H1 (cell line): ENCODE data around the gene FBXO44. TPM values are rescaled to one million over a fixed set of nuclear protein-coding genes. Genes with fewer than 3 reads are reported as not detected.

Experiments
- CTCF ChIA-PET: fragments of 300-600 bp; sonication (Branson Sonifier 250); formaldehyde crosslinking; loops from one replicate; lab custom pipeline; 2021; ENCODE audit not compliant: partially characterized antibody; lab: Charles Lee
- POLR2A ChIA-PET: fragments of 300-600 bp; sonication (Branson Sonifier 250); formaldehyde crosslinking; loops from one replicate; lab custom pipeline; 2021; ENCODE audit warnings: inconsistent platforms; ENCODE audit not compliant: partially characterized antibody; lab: Charles Lee
- DNase-seq, 2 experiments: peaks; one replicate each; pipeline versions ENCODE4 v3.0.0 to v3.0.0-alpha.2; 2010 to 2022; ENCODE audit warnings: low spot score in 2 of 2, low read depth in 1 of 2, mixed read lengths in 1 of 2
- FAIRE-seq: peaks from 2 replicates; lab custom pipeline; 2011; peaks lifted over from hg19 to GRCh38; lab: Jason Lieb, UNC
- H2AFZ ChIP-seq: 2 replicates; pipeline ENCODE4 v1.8.1; 2012; ENCODE audit warnings: low read length, inconsistent platforms
- H2AK5ac ChIP-seq: 2 replicates; pipeline ENCODE4 v1.6.1; 2013; ENCODE audit warnings: low read depth, low read length
- H2BK120ac ChIP-seq: replicated peaks from 2 replicates; pipeline ENCODE3; 2013; ENCODE audit warnings: low read depth, low read length, inconsistent platforms
- H2BK12ac ChIP-seq: 2 replicates; pipeline ENCODE4 v1.6.1; 2013; ENCODE audit warnings: low read depth, low read length
- H2BK15ac ChIP-seq: 2 replicates; pipeline ENCODE4 v1.6.1; 2013; ENCODE audit warnings: low read length
- H2BK20ac ChIP-seq: 2 replicates; pipeline ENCODE4 v1.6.1; 2013; ENCODE audit warnings: low read length
- H2BK5ac ChIP-seq: 2 replicates; pipeline ENCODE4 v1.6.1; 2013; ENCODE audit warnings: low read depth, low read length
- H3K14ac ChIP-seq: 2 replicates; pipeline ENCODE4 v1.6.1; 2013; ENCODE audit warnings: inconsistent platforms; ENCODE audit not compliant: insufficient read length
- H3K18ac ChIP-seq: 2 replicates; pipeline ENCODE4 v1.6.1; 2013; ENCODE audit warnings: low read length; ENCODE audit errors: extremely low read depth
- H3K23ac ChIP-seq: 2 replicates; pipeline ENCODE4 v1.6.1; 2013; ENCODE audit warnings: inconsistent platforms; ENCODE audit not compliant: insufficient read length
- H3K23me2 ChIP-seq: 2 replicates; pipeline ENCODE4 v1.6.1; 2013; ENCODE audit warnings: low read depth, low read length
- H3K27ac ChIP-seq: 2 replicates; pipeline ENCODE4 v1.6.1; 2011; ENCODE audit warnings: low read depth, low read length, inconsistent platforms
- H3K27me3 ChIP-seq, 4 experiments: replicated peaks in 1 of 4; 1 replicate in 1 of 4; 2 replicates in 3 of 4; pipeline versions ENCODE4 v1.6.1 to v1.8.1; 2011 to 2013; ENCODE audit warnings: low read length in 3 of 4, mild to moderate bottlenecking in 3 of 4, inconsistent platforms in 2 of 4, mixed read lengths in 2 of 4, moderate library complexity in 1 of 4; ENCODE audit not compliant: control insufficient read depth in 3 of 4, insufficient read depth in 3 of 4; ENCODE audit errors: extremely low read depth in 1 of 4
- H3K36me3 ChIP-seq, 4 experiments: 2 replicates each; pipeline versions ENCODE4 v1.6.1 to v1.8.1; 2011 to 2013; ENCODE audit warnings: mild to moderate bottlenecking in 4 of 4, low read length in 3 of 4, moderate library complexity in 2 of 4, control low read depth in 1 of 4, inconsistent platforms in 1 of 4; ENCODE audit not compliant: insufficient read depth in 4 of 4, control insufficient read depth in 2 of 4
- H3K4ac ChIP-seq: replicated peaks from 2 replicates; pipeline ENCODE3; 2013; ENCODE audit warnings: low read length, low read depth, mixed read lengths, inconsistent platforms; ENCODE audit not compliant: insufficient read length
- H3K4me1 ChIP-seq, 4 experiments: replicated peaks in 1 of 4; 1 replicate in 1 of 4; 2 replicates in 3 of 4; pipeline versions ENCODE4 v1.6.1 to v1.8.1; 2011 to 2013; ENCODE audit warnings: low read length in 3 of 4, inconsistent platforms in 2 of 4, mixed read lengths in 1 of 4; ENCODE audit not compliant: insufficient read depth in 4 of 4, control insufficient read depth in 3 of 4
- H3K4me2 ChIP-seq, 2 experiments: 2 replicates each; pipeline versions ENCODE4 v1.6.1 to v1.8.1; 2011 to 2013; ENCODE audit warnings: low read depth in 2 of 2, low read length in 2 of 2, control low read depth in 1 of 2, inconsistent platforms in 1 of 2, mild to moderate bottlenecking in 1 of 2; ENCODE audit not compliant: insufficient read depth in 1 of 2
- H3K4me3 ChIP-seq, 4 experiments: fragments of 200-600, 300-600 bp in 1 of 4; sonication (generic), shearing (Covaris generic), sonication (Bioruptor Twin) in 1 of 4; 2 replicates each; pipeline versions ENCODE4 v1.5.1 to v1.8.1; 2011 to 2016; ENCODE audit warnings: low read length in 4 of 4, low read depth in 3 of 4, control low read depth in 2 of 4, inconsistent platforms in 2 of 4, mild to moderate bottlenecking in 2 of 4, mixed read lengths in 1 of 4, moderate library complexity in 1 of 4; ENCODE audit not compliant: insufficient read depth in 2 of 4; ENCODE audit errors: extremely low read depth in 1 of 4
- H3K56ac ChIP-seq: replicated peaks from 2 replicates; pipeline ENCODE3; 2013; ENCODE audit warnings: low read depth, mild to moderate bottlenecking, mixed read lengths, low read length, inconsistent platforms; ENCODE audit not compliant: insufficient read length
- H3K79me1 ChIP-seq: 2 replicates; pipeline ENCODE4 v1.6.1; 2013; ENCODE audit warnings: low read depth, low read length, control low read depth
- H3K79me2 ChIP-seq, 2 experiments: 2 replicates each; pipeline versions ENCODE4 v1.6.1 to v1.8.1; 2012 to 2013; ENCODE audit warnings: low read length in 2 of 2, mild to moderate bottlenecking in 2 of 2, inconsistent platforms in 1 of 2; ENCODE audit not compliant: insufficient read depth in 2 of 2, control insufficient read depth in 1 of 2
- H3K9ac ChIP-seq, 4 experiments: replicated peaks in 1 of 4; 1 replicate in 1 of 4; 2 replicates in 3 of 4; pipeline versions ENCODE4 v1.6.1 to v1.8.1; 2011 to 2013; ENCODE audit warnings: low read depth in 3 of 4, low read length in 3 of 4, control low read depth in 2 of 4, mild to moderate bottlenecking in 2 of 4, moderate library complexity in 2 of 4, inconsistent platforms in 1 of 4; ENCODE audit errors: extremely low read depth in 1 of 4
- H3K9me3 ChIP-seq, 2 experiments: 2 replicates each; pipeline versions ENCODE4 v1.6.1 to v1.8.1; 2012 to 2013; ENCODE audit warnings: mild to moderate bottlenecking in 2 of 2, moderate library complexity in 2 of 2, control low read depth in 1 of 2, inconsistent platforms in 1 of 2, low read depth in 1 of 2, low read length in 1 of 2, mixed read lengths in 1 of 2; ENCODE audit not compliant: insufficient read depth in 2 of 2
- H4K20me1 ChIP-seq, 2 experiments: replicated peaks in 1 of 2; 2 replicates each; pipeline versions ENCODE3 to v1.8.1; 2011 to 2013; ENCODE audit warnings: inconsistent platforms in 2 of 2, low read length in 2 of 2, mild to moderate bottlenecking in 1 of 2; ENCODE audit not compliant: insufficient read depth in 2 of 2, control insufficient read depth in 1 of 2
- H4K5ac ChIP-seq: 2 replicates; pipeline ENCODE4 v1.6.1; 2013; ENCODE audit warnings: low read length, low read depth, mixed read lengths, inconsistent platforms; ENCODE audit not compliant: insufficient read length
- H4K8ac ChIP-seq: 2 replicates; pipeline ENCODE4 v1.8.0; 2013; ENCODE audit warnings: mild to moderate bottlenecking, moderate library complexity, low read length, inconsistent platforms; ENCODE audit not compliant: insufficient read depth; ENCODE audit errors: extremely low read depth
- H4K91ac ChIP-seq: replicated peaks from 2 replicates; pipeline ENCODE3; 2013; ENCODE audit warnings: low read length, mixed read lengths, inconsistent platforms; ENCODE audit not compliant: insufficient read length
- BCL11A ChIP-seq, 2 experiments: IDR thresholded peaks; one replicate each; pipeline ENCODE4 v1.6.1; 2011; ENCODE audit warnings: low read depth in 2 of 2, low read length in 2 of 2, mild to moderate bottlenecking in 2 of 2
- EGR1 ChIP-seq: IDR thresholded peaks from 2 replicates; pipeline ENCODE4 v1.6.1; 2011; ENCODE audit warnings: low read depth, low read length, borderline replicate concordance
- RAD21 ChIP-seq, 2 experiments: IDR thresholded peaks in 1 of 2; conservative IDR thresholded peaks in 1 of 2; 2 replicates each; pipeline ENCODE4 v1.6.1; 2011; ENCODE audit warnings: low read depth in 2 of 2, low read length in 2 of 2, improper control_type of control experiment in 1 of 2, inconsistent platforms in 1 of 2, mild to moderate bottlenecking in 1 of 2, moderate library complexity in 1 of 2
- SP4 ChIP-seq: IDR thresholded peaks from 2 replicates; pipeline ENCODE4 v1.6.1; 2012; ENCODE audit warnings: low read length, inconsistent platforms
- TAF7 ChIP-seq: optimal IDR thresholded peaks from 2 replicates; pipeline ENCODE3; 2011; ENCODE audit warnings: low read depth, mild to moderate bottlenecking, inconsistent platforms, low read length, moderate library complexity, borderline replicate concordance
- WGBS, 2 experiments: shearing (Covaris generic) in 1 of 2; methylation state at CpG; one replicate each; pipeline versions ENCODE4 v1.1.6 to v1.1.7; 2013 to 2015; ENCODE audit warnings: low lambda C conversion rate in 2 of 2, mixed read lengths in 2 of 2, inconsistent platforms in 1 of 2, low coverage in 1 of 2, missing lambda C conversion rate in 1 of 2; ENCODE audit not compliant: insufficient replicate concordance in 2 of 2, insufficient coverage in 1 of 2, insufficient read length in 1 of 2; ENCODE audit errors: extremely low coverage in 1 of 2, missing lambda C conversion rate in 1 of 2; 5-methylcytosine and 5-hydroxymethylcytosine counted together
- polyA plus RNA-seq, 7 experiments: library from polyadenylated mRNA; depleted of rRNA in 3 of 7; stranded (reverse) in 5 of 7; unstranded in 2 of 7; fragments of >200 nt in 5 of 7; fragments of 200-250 nt in 2 of 7; gene quantifications; 1 replicate in 5 of 7; 2 replicates in 1 of 7; 4 replicates in 1 of 7; pipeline versions ENCODE4 v1.2.1 to v1.2.3, GENCODE V29; 2011 to 2013; ENCODE audit warnings: missing spikeins in 2 of 7, mixed read lengths in 2 of 7
- total RNA-seq: library from RNA; stranded (reverse); fragmentation: NEBNext Ultra II Directional; extraction: Animal tissue kit (Norgen Biotek cat#: 25700); gene quantifications from 2 replicates; pipeline ENCODE4 v1.2.1, GENCODE V29; 2021
- TF ChIP-seq, protein P1 (sequence below): IDR thresholded peaks from 2 replicates; pipeline ENCODE4 v1.6.1; 2011; ENCODE audit warnings: low read length, improper control_type of control experiment
- TF ChIP-seq, protein P2 (sequence below): IDR thresholded peaks from 2 replicates; pipeline ENCODE4 v1.6.1; 2011; ENCODE audit warnings: low read depth, mild to moderate bottlenecking, low read length; ENCODE audit not compliant: insufficient read depth

The FBXO44 gene
- total and polyA plus RNA-seq, 2 of the 8 experiments (the other 6 are each of a cell fraction or from before 2014, with no cell fraction given) = 27.0 to 27.2 TPM

DNA sequence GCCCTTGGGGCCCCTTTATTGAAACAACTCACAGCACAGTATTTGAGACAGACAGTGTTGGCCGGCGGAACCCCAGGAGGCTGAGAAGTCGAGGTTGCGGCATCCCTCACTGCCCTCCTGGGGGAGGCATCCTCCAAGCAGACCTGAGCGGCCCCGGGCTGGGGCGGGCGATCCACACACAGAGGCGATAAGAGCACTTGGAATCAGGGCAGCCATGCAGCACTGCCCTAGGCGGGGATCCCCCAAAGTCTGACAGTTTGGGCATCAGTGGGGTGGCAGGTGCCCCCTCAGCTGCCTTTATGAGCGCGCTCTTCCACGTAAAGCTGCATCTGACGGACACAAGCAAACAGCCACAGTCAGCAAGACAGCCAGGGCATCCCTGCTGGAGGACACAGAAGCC is 19.8 kb downstream of the FBXO44 start:
- FAIRE-seq = no peak
- Histone ChIP-seq H2BK12ac (no peak overlapping the region), H2AK5ac (no peak overlapping the region), H3K9me3 (no peaks in the 10 kb centered on the region), H2AFZ (no peak overlapping the region), H4K8ac (no peak overlapping the region), H4K5ac (no peak overlapping the region), H2BK15ac (no peak overlapping the region), H4K20me1 (peaks cover 23 to 42% of the 10 kb centered on the region in 2 experiments), H4K91ac (no peak overlapping the region), H3K79me2 (peaks cover 0 to 15% of the 10 kb centered on the region in 2 experiments; a peak in 2 of 4 replicates), H3K14ac (no peak overlapping the region), H3K4me1 (no peaks in the 10 kb centered on the region; a peak in 1 of 7 replicates), H2BK20ac (no peak overlapping the region), H3K27me3 (no peaks in the 10 kb centered on the region), H3K18ac (no peak overlapping the region), H3K23me2 (no peaks in the 10 kb centered on the region), H2BK5ac (no peak overlapping the region), H3K4me3 (no peak overlapping the region), H2BK120ac (no peak overlapping the region), H3K23ac (no peak overlapping the region), H3K9ac (no peak overlapping the region), H3K36me3 (peaks cover 43 to 89% (median 60%) of the 10 kb centered on the region in 4 experiments), H3K56ac (no peak overlapping the region), H3K27ac (no peak overlapping the region), H3K79me1 (peaks cover 12% of the 10 kb centered on the region; the same call in 1 of the 2 replicates), H3K4me2 (no peak overlapping the region), H3K4ac (no peak overlapping the region)
- POLR2A ChIA-PET = interaction anchor here (1.2 to 32.0 kb wide), 8 partner anchors 2 to 78 kb away, joined by 3 to 1025 read pairs (median 8); partner anchors contain the start of genes DRAXIN, FBXO6 and MAD2L2
- 98% methylated on average over 11 of the region's 14 CpGs; no CpG with 5 or more reads in 1 of the 2 experiments for WGBS, 2 experiments
- TF ChIP-seq BCL11A (IDR thresholded peaks at IDR 0.05; ENCODE audit: low read depth in 2 of 2, low read length in 2 of 2) (no peak), TAF7 (no peak), SP4 (no peak), RAD21 (IDR thresholded peaks at IDR 0.05 in 1 of 2, conservative IDR thresholded peaks at IDR 0.05 in 1 of 2; ENCODE audit: low read depth in 2 of 2, low read length in 2 of 2) (peak in 1 of 2 experiments; percentile 12; a peak in 1 of 4 replicates), EGR1 (no peak)
- TF ChIP-seq, protein P1, sequence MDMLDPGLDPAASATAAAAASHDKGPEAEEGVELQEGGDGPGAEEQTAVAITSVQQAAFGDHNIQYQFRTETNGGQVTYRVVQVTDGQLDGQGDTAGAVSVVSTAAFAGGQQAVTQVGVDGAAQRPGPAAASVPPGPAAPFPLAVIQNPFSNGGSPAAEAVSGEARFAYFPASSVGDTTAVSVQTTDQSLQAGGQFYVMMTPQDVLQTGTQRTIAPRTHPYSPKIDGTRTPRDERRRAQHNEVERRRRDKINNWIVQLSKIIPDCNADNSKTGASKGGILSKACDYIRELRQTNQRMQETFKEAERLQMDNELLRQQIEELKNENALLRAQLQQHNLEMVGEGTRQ = no peak
- TF ChIP-seq, protein P2, sequence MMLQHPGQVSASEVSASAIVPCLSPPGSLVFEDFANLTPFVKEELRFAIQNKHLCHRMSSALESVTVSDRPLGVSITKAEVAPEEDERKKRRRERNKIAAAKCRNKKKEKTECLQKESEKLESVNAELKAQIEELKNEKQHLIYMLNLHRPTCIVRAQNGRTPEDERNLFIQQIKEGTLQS = no peak
- no peak for DNase-seq
- CTCF ChIA-PET = interaction anchor here (0.7 to 21.6 kb wide), 9 partner anchors 11 to 74 kb away, joined by 3 to 266 read pairs (median 7); partner anchors contain the start of gene FBXO6
